ENCODE data around the gene ILDR1. TPM values are rescaled to one million over a fixed set of nuclear protein-coding genes. Genes with fewer than 3 reads are reported as not detected.
"Not testable (repeated sequence)": the region's sequence is repeated elsewhere in the genome, so short reads cannot be mapped to it uniquely, and the experiment has no call there.

Gene ILDR1
- total and polyA plus RNA-seq, 12 donors: 0.32 to 5.6 (median 2.4) TPM; not detected in 1

- intact Hi-C loops (cut with DNase I): no loop called here
- Histone ChIP-seq H3K27ac (no peak overlapping the region), H3K36me3 (replicated peaks in 1 of 2) (no peaks in the 10 kb centered on the region), H3K4me1 (replicated peaks in 1 of 2) (peaks cover 0 to under 1% of the 10 kb centered on the region in 2 donors), H3K4me3 (no peak overlapping the region), H3K27me3 (no peaks in the 10 kb centered on the region), H3K9me3 (replicated peaks in 1 of 3) (no peaks in the 10 kb centered on the region)
- no peak for DNase-seq
- TF ChIP-seq POLR2A (IDR thresholded peaks at IDR 0.05): no peak
- no peak for TF ChIP-seq CTCF (IDR thresholded peaks at IDR 0.05)
- WGBS, 4 donors: 78 to 91% (median 82%) methylated on average over 1 of the region's 1 CpG
These were observed 36.2 kb upstream of the ILDR1 start for GRCh38 chr3:122058294-122058693.

GRCh38 chr3:122057671-122058070, 35.6 kb upstream of the ILDR1 start:
- DNase-seq: no peak
- Histone ChIP-seq H3K27ac (no peak overlapping the region), H3K4me3 (no peak overlapping the region), H3K4me1 (replicated peaks in 1 of 2) (no peaks in the 10 kb centered on the region), H3K36me3 (replicated peaks in 1 of 2) (no peaks in the 10 kb centered on the region), H3K9me3 (replicated peaks in 1 of 3) (no peaks in the 10 kb centered on the region), H3K27me3 (no peaks in the 10 kb centered on the region)
- TF ChIP-seq CTCF (IDR thresholded peaks at IDR 0.05) (no peak), POLR2A (IDR thresholded peaks at IDR 0.05) (no peak)
- intact Hi-C loops (cut with DNase I): no loop called here
- WGBS, 4 donors: 85 to 90% (median 87%) methylated on average over 2 of the region's 2 CpGs

GRCh38 chr3:122055215-122055614, 33.2 kb upstream of the ILDR1 start, which contains the start of gene CD86:
Gene CD86 (plus strand): TSS chr3:122055362. CDS start chr3:122055490, 128 bp downstream.
- H3K4me3 ChIP-seq: peak within 1 kb of the TSS in 2 of 4 donors; percentile 6 to 11
- no peaks in the 10 kb centered on the region for H3K27me3 ChIP-seq
- no peaks in the 10 kb centered on the region for H3K36me3 ChIP-seq (replicated peaks in 1 of 2)
- TF ChIP-seq POLR2A (IDR thresholded peaks at IDR 0.05) (peak; percentile 41 to 67), CTCF (IDR thresholded peaks at IDR 0.05) (no peak)
- H3K4me1 ChIP-seq (replicated peaks in 1 of 2): no peaks in the 10 kb centered on the region
- H3K9me3 ChIP-seq (replicated peaks in 1 of 3): no peaks in the 10 kb centered on the region
- peak within 1 kb of the TSS in 3 of 5 donors; percentile 0 to 52 (median 33) for H3K27ac ChIP-seq
- peak in 6 of 7 donors; percentile 44 to 61 (median 55) for DNase-seq
- 13 to 18% (median 16%) methylated on average over 3 of the region's 3 CpGs for WGBS, 4 donors
- intact Hi-C loops (cut with DNase I): no loop called here

- DNase-seq: no peak
- Histone ChIP-seq H3K4me1 (replicated peaks in 1 of 2) (no peaks in the 10 kb centered on the region), H3K27ac (no peak overlapping the region), H3K36me3 (replicated peaks in 1 of 2) (no peaks in the 10 kb centered on the region), H3K9me3 (replicated peaks in 1 of 3) (no peaks in the 10 kb centered on the region), H3K27me3 (no peaks in the 10 kb centered on the region), H3K4me3 (no peak overlapping the region)
- TF ChIP-seq POLR2A (IDR thresholded peaks at IDR 0.05) (no peak), CTCF (IDR thresholded peaks at IDR 0.05) (no peak)
- intact Hi-C loops (cut with DNase I): no loop called here
- WGBS, 4 donors: 81 to 94% (median 85%) methylated on average over 3 of the region's 3 CpGs
These were observed 30.9 kb upstream of the ILDR1 start for GRCh38 chr3:122052968-122053367.

GRCh38 chr3:122047773-122048172, 25.7 kb upstream of the ILDR1 start:
- DNase-seq; H3K36me3 ChIP-seq (replicated peaks in 1 of 2); H3K27ac ChIP-seq; H3K4me3 ChIP-seq; H3K9me3 ChIP-seq (replicated peaks in 1 of 3); intact Hi-C loops (cut with DNase I); H3K27me3 ChIP-seq; H3K4me1 ChIP-seq (replicated peaks in 1 of 2): not testable (repeated sequence)
- WGBS, 4 donors: 81 to 100% (median 85%) methylated on average over 7 to 11 of the region's 11 CpGs

GRCh38 chr3:122047296-122047695, 25.2 kb upstream of the ILDR1 start:
- DNase-seq; H3K9me3 ChIP-seq (replicated peaks in 1 of 3); intact Hi-C loops (cut with DNase I); H3K27ac ChIP-seq; H3K36me3 ChIP-seq (replicated peaks in 1 of 2); H3K4me3 ChIP-seq; H3K27me3 ChIP-seq; H3K4me1 ChIP-seq (replicated peaks in 1 of 2): not testable (repeated sequence)
- WGBS, 4 donors: 82 to 91% (median 87%) methylated on average over 6 to 16 of the region's 16 CpGs

Data from adrenal gland (tissue), 12 donors.